Thoracic aorta endothelial cell (primary cell): ENCODE data around the gene ARMCX5. TPM values are rescaled to one million over a fixed set of nuclear protein-coding genes. Genes with fewer than 3 reads are reported as not detected.

Source experiments
- total RNA-seq: library from RNA; depleted of rRNA; stranded (reverse); fragments of >200 nt; gene quantifications from 2 replicates; pipeline ENCODE4 v1.2.3, GENCODE V29; 2012

The ARMCX5 gene
- total RNA-seq = 16.2 and 16.4 TPM in 2 replicates

DNA sequence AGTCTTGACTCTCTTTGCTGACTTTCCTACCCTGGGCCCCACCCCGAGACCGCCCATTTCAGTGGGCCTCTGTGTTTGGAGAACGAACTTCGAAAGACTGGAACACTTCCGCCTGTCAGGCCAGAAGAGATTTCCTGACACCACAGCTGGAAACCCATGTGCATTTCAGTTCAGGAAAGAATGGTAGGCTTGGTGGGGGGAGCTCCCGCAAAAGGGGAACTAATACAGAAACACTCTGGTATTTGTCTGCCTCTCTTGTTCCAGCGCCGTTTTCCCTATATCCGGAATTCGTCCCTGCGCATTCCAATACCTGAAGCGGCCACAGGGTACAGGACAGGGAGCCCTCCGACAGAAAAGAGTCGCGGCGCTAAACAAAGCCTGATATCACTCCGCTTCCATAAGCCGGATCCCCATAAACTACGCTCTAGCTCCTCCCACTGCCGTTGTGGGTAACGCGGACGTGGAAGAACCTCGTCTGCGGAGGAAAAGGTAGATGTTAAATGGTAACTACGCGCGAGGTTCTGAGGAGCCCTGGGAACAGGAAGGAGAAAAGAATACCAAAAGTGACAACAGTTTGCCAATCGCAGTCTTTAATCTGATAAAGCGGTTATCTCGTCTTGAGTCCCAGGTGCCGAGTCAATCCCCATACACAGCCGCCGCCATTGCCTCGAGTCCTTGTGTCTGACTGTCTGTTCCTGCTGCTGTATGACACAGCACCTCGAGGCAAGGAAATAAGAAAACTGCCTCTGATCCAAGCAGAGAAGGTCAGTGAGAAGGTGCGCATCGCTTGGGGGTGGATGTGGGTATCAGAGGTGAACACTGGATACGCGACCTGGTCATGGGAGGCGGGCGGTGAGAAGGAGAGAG lies at the start of gene ARMCX5:
TSS of gene ARMCX5 (plus strand) at position 432 of the 867 bp plus-strand sequence. CDS start 2,627 bp downstream, outside the sequence.

DNA sequence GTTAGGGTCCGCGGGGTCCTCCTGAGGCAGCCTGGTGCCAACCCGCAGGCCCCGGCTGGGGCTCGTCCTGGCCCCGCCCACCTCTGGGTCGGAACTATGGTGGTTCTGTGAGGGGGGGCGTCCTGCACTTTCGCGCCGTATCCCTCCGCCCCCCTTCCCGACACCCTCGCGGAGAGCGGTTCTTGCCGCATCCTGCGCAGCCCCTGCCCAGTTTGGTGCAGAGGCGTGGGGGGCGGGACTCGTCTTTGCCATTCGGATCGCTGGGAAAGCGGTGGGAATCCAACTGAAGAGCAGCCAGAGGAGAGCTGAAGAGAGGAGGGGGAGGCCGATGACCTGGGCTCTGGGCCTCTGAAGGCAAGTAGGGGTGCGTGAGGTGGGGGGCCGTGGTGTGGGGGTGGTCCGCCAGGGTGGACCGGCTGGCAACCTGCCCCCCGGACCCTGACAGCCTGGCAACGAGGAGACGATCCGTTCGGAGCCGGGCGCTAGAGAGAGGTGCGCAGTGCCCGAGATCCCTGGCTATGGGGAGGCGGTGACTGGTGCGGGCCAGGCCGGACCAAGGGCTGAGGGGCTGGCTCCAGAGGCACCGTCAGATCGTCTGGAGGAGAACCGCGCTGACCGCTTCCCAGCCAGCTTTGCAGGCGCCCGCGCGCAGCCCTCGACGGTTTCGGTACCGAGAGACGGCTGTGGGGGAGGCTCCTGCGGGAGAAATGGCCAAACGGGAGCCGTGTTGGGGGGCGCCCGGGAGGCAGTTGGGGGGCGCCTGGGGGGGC lies 52.1 kb downstream of the ARMCX5 start, which contains the start of gene GPRASP1:
TSS of gene GPRASP1 (plus strand) at position 242 of the 770 bp plus-strand sequence. CDS start 2,431 bp downstream, outside the sequence.

Other genes starting within 250 kb of the ARMCX5 start
- not detected in 2 replicates for gene NXF2B, start 159.5 kb upstream of the ARMCX5 start, total RNA-seq
- gene TCP11X2, start 127.7 kb upstream of the ARMCX5 start, total RNA-seq = not detected in 2 replicates
- 5.9 and 6.0 TPM in 2 replicates for gene TMSB15A, start 82.8 kb upstream of the ARMCX5 start, total RNA-seq
- gene GPRASP1, start 52.0 kb downstream of the ARMCX5 start, total RNA-seq = 1.9 and 2.4 TPM in 2 replicates
- gene GPRASP2, start 112.9 kb downstream of the ARMCX5 start, total RNA-seq = 14.5 and 19.5 TPM in 2 replicates
- gene GPRASP3, start 121.2 kb downstream of the ARMCX5 start, total RNA-seq = 11.4 and 12.0 TPM in 2 replicates